ENCODE data around the gene ACOXL. TPM values are rescaled to one million over a fixed set of nuclear protein-coding genes. Genes with fewer than 3 reads are reported as not detected.

ACOXL gene
- total RNA-seq, 2 donors from 2014 or later: not detected

DNA sequence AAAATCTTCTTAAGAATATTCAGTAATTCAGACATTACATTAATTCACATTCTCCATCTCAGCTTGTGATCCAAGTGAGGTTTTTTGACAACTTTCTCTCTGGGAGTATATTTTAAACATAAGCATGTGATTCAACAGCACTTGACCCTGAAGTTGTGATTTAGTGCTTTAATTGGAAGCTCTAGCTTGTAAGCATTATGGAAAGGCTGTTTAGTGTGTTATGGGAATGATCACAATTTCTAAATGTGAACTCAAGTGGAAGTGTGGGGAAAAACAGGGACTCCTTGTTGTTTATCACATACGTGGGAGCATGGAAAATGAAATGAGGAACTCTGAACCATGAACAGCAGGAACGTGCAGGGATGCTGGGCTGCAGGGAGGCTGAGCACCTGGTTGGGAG lies 239.4 kb downstream of the ACOXL start:
- Histone ChIP-seq H3K4me3 (no peak overlapping the region), H3K27me3 (replicated peaks; ENCODE audit: insufficient read depth) (no peaks in the 10 kb centered on the region), H3K36me3 (no peaks in the 10 kb centered on the region), H3K4me1 (ENCODE audit: control insufficient read depth in 1 of 2, low read depth in 2 of 2) (no peaks in the 10 kb centered on the region), H3K27ac (no peak overlapping the region), H3K9me3 (no peaks in the 10 kb centered on the region)
- DNase-seq (ENCODE audit: low spot score) (no peak), ATAC-seq (ENCODE audit: insufficient number of reproducible peaks, low FRiP score, low read depth) (no peak)
- TF ChIP-seq, protein P1, sequence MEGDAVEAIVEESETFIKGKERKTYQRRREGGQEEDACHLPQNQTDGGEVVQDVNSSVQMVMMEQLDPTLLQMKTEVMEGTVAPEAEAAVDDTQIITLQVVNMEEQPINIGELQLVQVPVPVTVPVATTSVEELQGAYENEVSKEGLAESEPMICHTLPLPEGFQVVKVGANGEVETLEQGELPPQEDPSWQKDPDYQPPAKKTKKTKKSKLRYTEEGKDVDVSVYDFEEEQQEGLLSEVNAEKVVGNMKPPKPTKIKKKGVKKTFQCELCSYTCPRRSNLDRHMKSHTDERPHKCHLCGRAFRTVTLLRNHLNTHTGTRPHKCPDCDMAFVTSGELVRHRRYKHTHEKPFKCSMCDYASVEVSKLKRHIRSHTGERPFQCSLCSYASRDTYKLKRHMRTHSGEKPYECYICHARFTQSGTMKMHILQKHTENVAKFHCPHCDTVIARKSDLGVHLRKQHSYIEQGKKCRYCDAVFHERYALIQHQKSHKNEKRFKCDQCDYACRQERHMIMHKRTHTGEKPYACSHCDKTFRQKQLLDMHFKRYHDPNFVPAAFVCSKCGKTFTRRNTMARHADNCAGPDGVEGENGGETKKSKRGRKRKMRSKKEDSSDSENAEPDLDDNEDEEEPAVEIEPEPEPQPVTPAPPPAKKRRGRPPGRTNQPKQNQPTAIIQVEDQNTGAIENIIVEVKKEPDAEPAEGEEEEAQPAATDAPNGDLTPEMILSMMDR (IDR thresholded peaks at IDR 0.05): no peak

DNA sequence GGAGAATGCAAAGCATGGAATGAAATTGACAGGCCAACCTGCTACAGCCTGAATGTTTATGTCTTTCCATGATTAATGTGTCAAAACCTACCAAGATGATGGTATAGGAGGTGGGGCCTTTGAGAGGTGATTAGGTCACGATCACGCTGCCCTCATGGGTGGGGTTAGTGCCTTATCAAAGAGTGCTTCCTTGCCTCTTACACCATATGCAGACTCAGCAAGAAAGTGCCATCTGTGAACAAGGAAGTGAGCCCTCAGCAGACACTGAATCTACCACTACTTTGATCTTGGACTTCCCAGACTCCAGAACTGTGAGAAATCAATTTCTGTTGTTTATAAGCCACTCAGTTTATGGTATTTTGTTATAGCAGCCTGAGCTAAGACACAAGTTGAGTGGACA lies 240.9 kb downstream of the ACOXL start:
- no peak for DNase-seq (ENCODE audit: low spot score)
- H3K27ac ChIP-seq: no peak overlapping the region
- H3K27me3 ChIP-seq (replicated peaks; ENCODE audit: insufficient read depth): no peaks in the 10 kb centered on the region
- TF ChIP-seq, protein P1 (IDR thresholded peaks at IDR 0.05): no peak
- H3K9me3 ChIP-seq: no peaks in the 10 kb centered on the region
- no peaks in the 10 kb centered on the region for H3K4me1 ChIP-seq (ENCODE audit: control insufficient read depth in 1 of 2, low read depth in 2 of 2)
- ATAC-seq (ENCODE audit: insufficient number of reproducible peaks, low FRiP score, low read depth): no peak
- no peak overlapping the region for H3K4me3 ChIP-seq
- no peaks in the 10 kb centered on the region for H3K36me3 ChIP-seq

DNA sequence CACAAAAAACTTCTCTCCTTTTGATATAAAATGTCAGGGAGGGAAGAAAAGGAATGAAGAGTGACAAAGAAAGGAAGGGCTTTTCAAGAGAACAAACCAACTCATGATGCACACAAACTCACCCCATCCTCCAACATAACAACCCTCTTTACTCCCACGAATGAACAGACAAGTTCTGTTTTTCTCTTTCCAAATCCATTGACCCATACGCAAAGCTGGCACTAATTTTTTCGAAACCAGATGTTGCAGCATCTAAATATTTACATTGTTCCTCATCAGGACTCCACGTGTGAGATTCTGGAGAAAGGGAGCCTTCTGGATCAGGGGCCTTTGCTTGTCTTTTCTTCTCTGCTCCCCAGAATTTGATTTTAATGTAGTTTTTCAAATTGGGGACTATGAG lies 245.0 kb downstream of the ACOXL start:
- ATAC-seq (ENCODE audit: insufficient number of reproducible peaks, low FRiP score, low read depth) (no peak), DNase-seq (ENCODE audit: low spot score) (no peak)
- Histone ChIP-seq H3K36me3 (no peaks in the 10 kb centered on the region), H3K4me3 (no peak overlapping the region), H3K27ac (no peak overlapping the region), H3K27me3 (replicated peaks; ENCODE audit: insufficient read depth) (no peaks in the 10 kb centered on the region), H3K4me1 (ENCODE audit: control insufficient read depth in 1 of 2, low read depth in 2 of 2) (no peaks in the 10 kb centered on the region), H3K9me3 (no peaks in the 10 kb centered on the region)
- TF ChIP-seq, protein P1 (IDR thresholded peaks at IDR 0.05): no peak

DNA sequence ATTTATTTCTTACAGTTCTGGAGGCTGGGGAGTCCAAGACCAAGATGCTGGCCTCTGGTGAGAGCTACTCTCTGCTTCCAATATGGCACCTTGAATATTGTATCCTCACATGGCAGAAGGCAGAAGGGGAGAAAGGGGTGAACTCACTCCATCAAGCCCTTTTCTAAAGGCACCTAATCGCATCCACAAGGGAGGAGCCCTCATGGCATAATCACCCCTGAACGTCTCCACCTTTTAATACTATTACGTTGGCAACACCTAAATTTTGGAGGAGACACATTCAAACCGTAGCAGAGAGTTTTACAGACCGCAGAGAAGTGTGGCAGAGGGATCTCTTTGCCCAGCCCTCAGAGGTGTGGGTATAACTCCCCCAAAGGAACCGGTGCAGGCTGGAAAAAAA lies 245.8 kb downstream of the ACOXL start:
- H3K4me1 ChIP-seq (ENCODE audit: control insufficient read depth in 1 of 2, low read depth in 2 of 2): no peaks in the 10 kb centered on the region
- H3K27me3 ChIP-seq (replicated peaks; ENCODE audit: insufficient read depth): no peaks in the 10 kb centered on the region
- H3K36me3 ChIP-seq: no peaks in the 10 kb centered on the region
- TF ChIP-seq, protein P1 (IDR thresholded peaks at IDR 0.05): no peak
- no peak for DNase-seq (ENCODE audit: low spot score)
- no peak overlapping the region for H3K27ac ChIP-seq
- ATAC-seq (ENCODE audit: insufficient number of reproducible peaks, low FRiP score, low read depth): no peak
- no peak overlapping the region for H3K4me3 ChIP-seq
- no peaks in the 10 kb centered on the region for H3K9me3 ChIP-seq

DNA sequence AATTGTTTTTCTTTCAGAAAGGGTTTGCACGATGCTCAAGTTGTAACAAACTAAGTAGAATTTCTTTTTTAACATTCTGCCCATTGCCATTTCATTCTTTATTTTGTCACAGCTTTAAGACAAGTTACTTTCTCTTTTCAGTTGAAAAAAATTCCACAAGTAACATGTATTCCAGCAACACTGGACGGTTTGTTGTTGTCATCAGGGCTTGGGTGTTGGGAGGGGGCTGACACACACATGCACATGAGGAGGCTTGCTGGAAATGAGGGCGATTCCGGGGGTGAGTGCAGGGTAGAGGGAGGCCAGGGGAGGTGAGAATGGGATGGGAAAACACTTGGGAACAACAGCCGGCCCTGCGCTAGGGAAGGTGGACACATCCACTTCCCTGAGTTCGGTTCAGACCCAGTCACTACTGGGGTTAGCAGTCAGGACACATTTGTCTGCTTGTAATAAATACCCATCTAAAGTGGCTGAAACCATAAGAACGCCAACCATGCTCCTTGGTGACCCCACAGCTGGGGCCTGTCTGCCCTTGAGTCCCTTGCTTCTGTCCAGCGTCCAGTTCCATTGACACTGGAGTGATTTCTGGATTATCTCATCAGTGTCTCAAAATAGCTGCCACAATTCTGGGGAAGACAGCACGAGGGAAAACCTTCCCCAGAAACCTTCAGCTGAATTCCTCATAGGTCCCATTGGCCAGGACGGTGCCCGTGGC lies 246.5 kb downstream of the ACOXL start:
- Histone ChIP-seq H3K4me1 (ENCODE audit: control insufficient read depth in 1 of 2, low read depth in 2 of 2) (no peaks in the 10 kb centered on the region), H3K27me3 (replicated peaks; ENCODE audit: insufficient read depth) (no peaks in the 10 kb centered on the region), H3K4me3 (no peak overlapping the region), H3K9me3 (no peaks in the 10 kb centered on the region), H3K27ac (no peak overlapping the region), H3K36me3 (no peaks in the 10 kb centered on the region)
- DNase-seq (ENCODE audit: low spot score): no peak
- ATAC-seq (ENCODE audit: insufficient number of reproducible peaks, low FRiP score, low read depth): no peak
- TF ChIP-seq, protein P1 (IDR thresholded peaks at IDR 0.05): no peak

Data from thoracic aorta (tissue), 2 donors.